Cardiac muscle cell (in vitro differentiated cells and primary cell): ENCODE measurements around the gene H6PD. TPM values are rescaled to one million over a fixed set of nuclear protein-coding genes. Genes with fewer than 3 reads are reported as not detected.
A peak's percentile ranks its signal among the peaks of the same experiment; 100 is the strongest.

ENCODE experiments used
- DNase-seq, 2 donors: peaks; one replicate each; pipeline versions ENCODE4 v3.0.0 to v3.0.0-alpha.2; 2010 to 2017; ENCODE audit warnings: low read depth in 1 of 2, low spot score in 1 of 2
- H3K27ac ChIP-seq: fragments of 200-600 bp; sonication (generic); 2 replicates; pipeline ENCODE4 v1.5.1; 2016
- H3K27me3 ChIP-seq: fragments of 200-600 bp; sonication (generic); 2 replicates; pipeline ENCODE4 v1.6.0; 2016; ENCODE audit warnings: control low read depth
- H3K36me3 ChIP-seq: fragments of 200-600 bp; sonication (generic); 2 replicates; pipeline ENCODE4 v1.5.1; 2016; ENCODE audit warnings: control low read depth
- H3K4me1 ChIP-seq: fragments of 200-600 bp; sonication (generic); 2 replicates; pipeline ENCODE4 v1.8.1; 2017; ENCODE audit warnings: low read depth, mild to moderate bottlenecking, mixed run types
- H3K4me3 ChIP-seq: fragments of 200-600 bp; sonication (generic); 2 replicates; pipeline ENCODE4 v1.5.1; 2016; ENCODE audit warnings: mild to moderate bottlenecking
- H3K9me3 ChIP-seq: fragments of 200-600 bp; sonication (generic); 2 replicates; pipeline ENCODE4 v1.5.1; 2017; ENCODE audit warnings: low read depth, mild to moderate bottlenecking, control low read depth
- polyA plus RNA-seq: library from polyadenylated mRNA; unstranded; fragments of >200 nt; fragmentation: Nextera tagmentation; extraction: Ambion mirVana; gene quantifications from 2 replicates; pipeline ENCODE4 v1.2.1, GENCODE V29; 2016
- total RNA-seq: library from RNA; depleted of rRNA; stranded (reverse); fragments of >200 nt; gene quantifications from 2 replicates; pipeline ENCODE4 v1.2.3, GENCODE V29; 2016
- TF ChIP-seq, protein P1 (sequence below): IDR thresholded peaks from 2 replicates; pipeline ENCODE4 v1.5.1; 2012; ENCODE audit warnings: low read depth, mild to moderate bottlenecking, low read length

H6PD gene
- total and polyA plus RNA-seq, 2 experiments from 2014 or later: 13.7 to 41.4 TPM

DNA sequence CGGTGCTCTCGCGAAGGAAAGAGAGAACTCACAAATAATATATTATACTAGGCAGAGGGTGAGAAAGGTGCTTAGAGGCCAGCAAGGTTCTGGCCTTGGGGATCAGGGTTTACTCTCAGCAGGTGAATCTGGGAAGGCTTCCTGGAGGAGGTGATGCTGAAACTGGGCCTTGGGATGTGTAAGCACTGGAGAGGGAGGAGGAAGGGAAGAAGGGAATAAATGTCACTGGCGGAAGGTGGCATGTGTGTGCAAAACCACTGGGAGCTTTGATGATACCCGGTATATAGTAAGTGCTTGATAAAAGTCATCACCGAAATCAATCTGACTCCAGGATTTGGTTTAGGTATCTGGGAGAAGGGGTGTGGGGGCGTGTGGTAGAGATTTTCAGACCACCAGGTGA, 82.5 kb downstream of the H6PD start:
- Histone ChIP-seq H3K27ac (no peak overlapping the region), H3K9me3 (no peaks in the 10 kb centered on the region), H3K36me3 (no peaks in the 10 kb centered on the region), H3K4me3 (no peak overlapping the region), H3K4me1 (peaks cover 15% of the 10 kb centered on the region), H3K27me3 (no peaks in the 10 kb centered on the region)
- TF ChIP-seq, protein P1, sequence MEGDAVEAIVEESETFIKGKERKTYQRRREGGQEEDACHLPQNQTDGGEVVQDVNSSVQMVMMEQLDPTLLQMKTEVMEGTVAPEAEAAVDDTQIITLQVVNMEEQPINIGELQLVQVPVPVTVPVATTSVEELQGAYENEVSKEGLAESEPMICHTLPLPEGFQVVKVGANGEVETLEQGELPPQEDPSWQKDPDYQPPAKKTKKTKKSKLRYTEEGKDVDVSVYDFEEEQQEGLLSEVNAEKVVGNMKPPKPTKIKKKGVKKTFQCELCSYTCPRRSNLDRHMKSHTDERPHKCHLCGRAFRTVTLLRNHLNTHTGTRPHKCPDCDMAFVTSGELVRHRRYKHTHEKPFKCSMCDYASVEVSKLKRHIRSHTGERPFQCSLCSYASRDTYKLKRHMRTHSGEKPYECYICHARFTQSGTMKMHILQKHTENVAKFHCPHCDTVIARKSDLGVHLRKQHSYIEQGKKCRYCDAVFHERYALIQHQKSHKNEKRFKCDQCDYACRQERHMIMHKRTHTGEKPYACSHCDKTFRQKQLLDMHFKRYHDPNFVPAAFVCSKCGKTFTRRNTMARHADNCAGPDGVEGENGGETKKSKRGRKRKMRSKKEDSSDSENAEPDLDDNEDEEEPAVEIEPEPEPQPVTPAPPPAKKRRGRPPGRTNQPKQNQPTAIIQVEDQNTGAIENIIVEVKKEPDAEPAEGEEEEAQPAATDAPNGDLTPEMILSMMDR: no peak
- DNase-seq: no peak

DNA sequence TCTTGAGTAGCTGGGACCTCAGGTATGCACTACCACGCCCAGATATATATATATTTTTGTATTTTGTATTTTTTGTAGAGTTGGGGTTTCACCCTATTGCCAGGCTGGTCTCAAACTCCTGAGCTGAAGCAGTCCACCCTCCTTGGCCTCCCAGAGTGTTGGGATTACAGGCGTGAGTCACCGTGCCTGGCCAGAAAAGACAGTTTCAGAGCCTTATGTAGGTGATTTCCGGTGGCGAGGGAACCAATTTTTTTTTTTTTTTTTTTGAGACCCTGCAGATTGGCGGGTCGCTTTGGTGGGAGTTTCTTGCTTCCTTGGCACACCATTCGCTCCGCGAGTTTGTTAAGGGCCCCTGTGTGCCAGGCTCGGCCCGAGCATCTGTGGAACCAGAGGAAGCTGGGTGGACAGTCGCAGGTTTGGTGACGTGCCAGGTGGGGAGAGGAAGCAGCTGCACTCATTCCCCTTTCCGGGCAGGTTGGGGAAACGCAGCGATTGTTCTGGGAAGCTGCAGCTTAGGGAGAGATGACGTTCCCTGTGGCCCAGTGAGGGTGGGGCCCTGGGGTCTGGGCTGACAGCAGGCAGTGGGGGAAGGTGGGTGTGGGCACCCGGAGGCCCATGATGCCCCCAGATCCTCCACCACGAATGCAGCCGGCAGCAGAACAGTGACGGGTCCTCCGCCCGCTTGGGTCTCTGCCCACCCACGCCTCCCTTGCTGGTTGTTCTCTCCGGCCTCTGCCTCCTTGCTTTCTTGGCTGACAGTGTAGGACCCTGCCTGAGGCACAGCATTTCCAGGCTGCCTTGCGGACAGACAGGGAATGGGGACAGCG, 83.2 kb downstream of the H6PD start:
- Histone ChIP-seq H3K9me3 (no peaks in the 10 kb centered on the region), H3K4me3 (no peak overlapping the region), H3K4me1 (peaks cover 21% of the 10 kb centered on the region), H3K27me3 (no peaks in the 10 kb centered on the region), H3K27ac (no peak overlapping the region), H3K36me3 (no peaks in the 10 kb centered on the region)
- TF ChIP-seq, protein P1: no peak
- DNase-seq: peak in 1 of 2 donors; percentile 47

DNA sequence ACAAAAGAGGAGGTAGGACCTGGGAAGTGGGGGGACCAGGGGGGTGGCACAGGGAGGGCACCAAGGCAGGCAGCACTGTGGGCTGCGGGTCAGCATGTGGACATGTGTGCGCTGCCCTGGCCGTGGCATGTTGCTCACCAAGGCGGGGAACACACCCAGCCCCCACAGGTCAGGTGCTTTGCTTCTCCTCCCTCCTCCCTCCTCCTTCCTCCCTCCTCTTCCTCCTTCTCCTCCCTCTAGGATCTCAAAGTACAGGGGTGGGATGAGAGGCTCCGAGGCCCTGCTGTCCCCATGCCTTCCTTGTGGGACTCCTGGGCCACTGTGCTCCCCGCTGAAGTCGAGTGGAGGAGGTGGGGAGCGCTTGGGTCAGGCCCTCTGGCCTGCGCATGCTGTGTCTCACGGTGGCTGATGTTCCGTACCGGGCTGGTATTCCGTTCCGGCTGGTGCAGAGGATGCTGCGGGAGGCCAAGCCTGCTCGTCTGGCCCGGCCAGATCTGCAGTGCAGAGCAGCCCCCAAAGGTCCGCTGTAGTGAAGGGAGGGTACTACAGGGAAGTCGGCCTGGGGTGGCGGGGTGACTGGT, 84.7 kb downstream of the H6PD start:
- H3K27me3 ChIP-seq: no peaks in the 10 kb centered on the region
- no peak overlapping the region for H3K4me3 ChIP-seq
- no peak for DNase-seq
- H3K9me3 ChIP-seq: no peaks in the 10 kb centered on the region
- TF ChIP-seq, protein P1: no peak
- H3K36me3 ChIP-seq: no peaks in the 10 kb centered on the region
- H3K27ac ChIP-seq: no peak overlapping the region
- peaks cover 25% of the 10 kb centered on the region for H3K4me1 ChIP-seq

DNA sequence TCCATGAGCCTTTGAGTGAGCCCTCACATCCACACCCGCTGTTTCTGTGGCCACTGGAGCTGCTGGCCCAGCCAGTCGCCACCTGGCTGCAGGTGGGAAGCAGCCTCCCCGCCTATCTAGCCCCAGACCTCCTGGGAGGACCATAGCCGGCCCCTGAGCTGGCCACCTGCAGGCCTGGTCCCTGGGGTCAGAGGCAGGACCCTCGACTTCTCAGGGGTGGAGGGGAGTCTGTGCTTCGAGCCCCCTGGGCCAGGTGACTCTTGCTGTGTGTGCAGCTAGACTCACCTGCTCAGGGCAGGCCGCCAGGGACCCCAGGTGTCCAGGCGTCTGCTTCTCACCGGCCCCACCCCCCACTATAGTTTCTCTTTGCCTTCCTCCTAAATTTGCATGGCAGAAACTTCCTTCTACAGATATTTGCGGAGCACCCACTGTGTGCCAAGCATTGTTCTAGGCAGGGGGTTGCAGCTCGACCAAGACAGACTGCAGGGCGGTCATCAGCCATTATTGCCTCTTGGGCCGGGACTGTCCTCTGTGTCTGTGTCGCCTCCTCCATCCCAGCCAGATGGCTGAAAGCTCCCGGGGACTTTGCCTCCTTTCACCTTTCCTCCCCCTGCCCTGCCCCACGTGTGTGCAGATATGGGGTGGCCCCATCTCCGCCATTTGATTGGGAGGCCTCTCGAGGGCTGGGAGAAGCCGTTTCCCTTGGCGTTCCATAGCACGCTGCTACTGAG, 85.4 kb downstream of the H6PD start:
- peaks cover 25% of the 10 kb centered on the region for H3K4me1 ChIP-seq
- no peaks in the 10 kb centered on the region for H3K36me3 ChIP-seq
- no peak overlapping the region for H3K27ac ChIP-seq
- H3K27me3 ChIP-seq: no peaks in the 10 kb centered on the region
- TF ChIP-seq, protein P1: no peak
- H3K9me3 ChIP-seq: no peaks in the 10 kb centered on the region
- no peak for DNase-seq
- no peak overlapping the region for H3K4me3 ChIP-seq

Other genes starting within 250 kb of the H6PD start
- gene SLC2A7, start 208.4 kb upstream of the H6PD start, total RNA-seq: not detected in 2 replicates
- gene SLC2A7, start 208.4 kb upstream of the H6PD start, polyA plus RNA-seq: not detected in 2 replicates
- gene SLC2A5, start 165.1 kb upstream of the H6PD start, total RNA-seq: 0.04 TPM in 1 of 2 replicates, not detected in the other
- 0.11 TPM in 1 of 2 replicates, not detected in the other for gene SLC2A5, start 165.1 kb upstream of the H6PD start, polyA plus RNA-seq
- gene GPR157, start 105.7 kb upstream of the H6PD start, total RNA-seq: 13.6 and 17.4 TPM in 2 replicates
- 10.2 and 20.1 TPM in 2 replicates for gene GPR157, start 105.7 kb upstream of the H6PD start, polyA plus RNA-seq
- 2.7 and 5.4 TPM in 2 replicates for gene SPSB1, start 58.1 kb downstream of the H6PD start, total RNA-seq
- 3.2 and 4.6 TPM in 2 replicates for gene SPSB1, start 58.1 kb downstream of the H6PD start, polyA plus RNA-seq